Mucosa of descending colon (tissue), 3 donors: Measurements from ENCODE around the gene CCR8. TPM values are rescaled to one million over a fixed set of nuclear protein-coding genes. Genes with fewer than 3 reads are reported as not detected.

ENCODE experiments used
- ATAC-seq: fragments of 200-7000 bp; cut with Tn5 transposase; one replicate; pipeline ENCODE4 v1.9.1; 2020; ENCODE audit warnings: mild to moderate bottlenecking, moderate library complexity
- DNase-seq, 3 donors: peaks; one replicate each; pipeline ENCODE4 v3.0.0-alpha.2; 2020
- H3K36me3 ChIP-seq: fragments of 200-600 bp; one replicate; pipeline ENCODE4 v1.8.0; 2021; ENCODE audit warnings: low read depth, mild to moderate bottlenecking
- H3K4me1 ChIP-seq: fragments of 200-600 bp; one replicate; pipeline ENCODE4 v1.8.0; 2021; ENCODE audit warnings: low read depth, mild to moderate bottlenecking
- H3K4me3 ChIP-seq: fragments of 200-600 bp; one replicate; pipeline ENCODE4 v1.8.0; 2021; ENCODE audit warnings: mild to moderate bottlenecking
- H3K9me3 ChIP-seq: fragments of 200-600 bp; one replicate; pipeline ENCODE4 v1.8.0; 2021; ENCODE audit warnings: mild to moderate bottlenecking
- intact Hi-C, 2 donors: fragments of 100-400 bp; cut with DNase I in 1 of 2; cut with micrococcal nuclease in 1 of 2; formaldehyde crosslinking; loops; one replicate each; pipeline versions ENCODE4 v1.11.0 to v1.11.1; 2022; cut with DNase I, micrococcal nuclease
- long read RNA-seq, 2 donors: library from polyadenylated mRNA; unstranded; transcript quantifications; one replicate each; pipeline ENCODE4 v2.0.0, GENCODE V29; 2019 to 2021
- total RNA-seq, 3 donors: library from RNA; stranded (reverse); fragmentation: NEBNext Ultra II Directional in 2 of 3; extraction: Animal tissue kit (Norgen Biotek cat#: 25700) in 2 of 3; gene quantifications; one replicate each; pipeline versions ENCODE4 v1.2.1 to v1.2.4, GENCODE V29; 2021 to 2023
- TF ChIP-seq, protein P1 (sequence below): fragments of 200-600 bp; IDR thresholded peaks from one replicate; pipeline ENCODE4 v1.8.0; 2022; ENCODE audit warnings: antibody characterized with exemption, mild to moderate bottlenecking
- donor health status: DM: no; HTN: no; CAD: no; lungs with moderate emphysema.
- donor health status: DM: no; HTN: no; CAD: no.
- donor health status: DM: no; HTN: yes; CAD: no.

CCR8 gene, protein sequence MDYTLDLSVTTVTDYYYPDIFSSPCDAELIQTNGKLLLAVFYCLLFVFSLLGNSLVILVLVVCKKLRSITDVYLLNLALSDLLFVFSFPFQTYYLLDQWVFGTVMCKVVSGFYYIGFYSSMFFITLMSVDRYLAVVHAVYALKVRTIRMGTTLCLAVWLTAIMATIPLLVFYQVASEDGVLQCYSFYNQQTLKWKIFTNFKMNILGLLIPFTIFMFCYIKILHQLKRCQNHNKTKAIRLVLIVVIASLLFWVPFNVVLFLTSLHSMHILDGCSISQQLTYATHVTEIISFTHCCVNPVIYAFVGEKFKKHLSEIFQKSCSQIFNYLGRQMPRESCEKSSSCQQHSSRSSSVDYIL
- under 1 TPM in 1 of 3 donors, not detected in 2; 0.36 TPM for total RNA-seq
- long read RNA-seq, donor 1 = 0 reads
- long read RNA-seq, donor 2 = 0 reads

DNA sequence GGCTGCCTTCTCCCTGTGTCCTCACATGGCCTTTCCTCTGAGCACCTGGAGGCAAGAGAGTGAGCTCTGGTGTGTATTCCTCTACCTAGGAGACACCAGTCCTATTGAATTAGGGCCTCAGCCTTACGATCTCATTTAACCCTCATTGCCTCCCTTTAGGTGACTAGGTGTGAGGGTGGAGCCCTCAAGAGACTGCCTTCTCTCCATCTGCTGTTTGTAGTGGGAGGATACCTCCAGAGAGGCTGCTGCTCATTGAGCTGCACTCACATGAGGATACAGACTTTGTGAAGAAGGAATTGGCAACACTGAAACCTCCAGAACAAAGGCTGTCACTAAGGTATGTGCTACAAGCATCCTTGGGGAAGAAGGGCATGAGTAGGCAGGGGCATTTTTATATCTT, at the start of gene CCR8:
CCR8 (plus strand) TSS at position 217 of the 400 bp plus-strand sequence. CDS start 2,623 bp downstream, outside the sequence.
- TF ChIP-seq, protein P1, sequence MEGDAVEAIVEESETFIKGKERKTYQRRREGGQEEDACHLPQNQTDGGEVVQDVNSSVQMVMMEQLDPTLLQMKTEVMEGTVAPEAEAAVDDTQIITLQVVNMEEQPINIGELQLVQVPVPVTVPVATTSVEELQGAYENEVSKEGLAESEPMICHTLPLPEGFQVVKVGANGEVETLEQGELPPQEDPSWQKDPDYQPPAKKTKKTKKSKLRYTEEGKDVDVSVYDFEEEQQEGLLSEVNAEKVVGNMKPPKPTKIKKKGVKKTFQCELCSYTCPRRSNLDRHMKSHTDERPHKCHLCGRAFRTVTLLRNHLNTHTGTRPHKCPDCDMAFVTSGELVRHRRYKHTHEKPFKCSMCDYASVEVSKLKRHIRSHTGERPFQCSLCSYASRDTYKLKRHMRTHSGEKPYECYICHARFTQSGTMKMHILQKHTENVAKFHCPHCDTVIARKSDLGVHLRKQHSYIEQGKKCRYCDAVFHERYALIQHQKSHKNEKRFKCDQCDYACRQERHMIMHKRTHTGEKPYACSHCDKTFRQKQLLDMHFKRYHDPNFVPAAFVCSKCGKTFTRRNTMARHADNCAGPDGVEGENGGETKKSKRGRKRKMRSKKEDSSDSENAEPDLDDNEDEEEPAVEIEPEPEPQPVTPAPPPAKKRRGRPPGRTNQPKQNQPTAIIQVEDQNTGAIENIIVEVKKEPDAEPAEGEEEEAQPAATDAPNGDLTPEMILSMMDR = no peak
- Histone ChIP-seq H3K4me1 (no peaks in the 10 kb centered on the region), H3K36me3 (no peaks in the 10 kb centered on the region), H3K9me3 (no peaks in the 10 kb centered on the region), H3K4me3 (no peak within 1 kb of the TSS)
- DNase-seq (no peak), ATAC-seq (peak; percentile 72)
- intact Hi-C loops = no loop called here

DNA sequence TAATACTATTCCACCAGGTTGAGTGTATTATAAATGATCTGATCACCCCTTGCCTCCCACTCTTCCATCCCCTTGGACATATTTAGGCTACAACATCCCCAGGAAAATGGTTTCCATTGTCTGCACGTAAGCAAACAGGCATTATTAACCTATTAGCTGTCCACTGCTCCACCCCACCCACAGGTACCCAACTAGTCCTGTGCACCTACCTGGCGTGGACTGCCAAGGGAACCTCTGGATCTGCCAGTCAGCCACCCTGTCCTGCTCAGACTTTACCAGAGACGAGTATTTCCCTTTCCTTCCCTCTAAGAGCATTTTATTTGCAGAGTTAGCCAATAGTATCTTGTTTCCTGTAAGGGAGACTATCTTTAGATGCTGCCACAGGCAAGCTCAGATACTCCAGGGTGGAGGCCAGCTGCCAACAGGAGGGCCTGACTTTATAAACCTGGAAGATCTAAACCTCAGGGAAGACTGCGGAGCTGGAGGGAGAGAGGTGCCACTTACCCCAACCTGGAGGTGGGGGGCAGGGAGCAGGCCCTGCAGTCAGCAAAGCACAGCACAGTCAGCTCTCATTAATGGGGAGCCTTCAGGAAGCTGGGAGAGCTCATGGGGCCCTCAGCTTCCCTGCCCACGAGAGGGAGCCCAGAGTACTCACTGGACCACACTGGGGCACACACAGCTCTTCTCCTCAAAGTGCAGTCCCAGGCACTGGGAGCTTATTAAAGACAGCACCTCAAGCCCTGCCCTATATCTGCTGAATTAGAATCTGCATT, 49.6 kb upstream of the CCR8 start, which contains the start of gene CX3CR1:
CX3CR1 (minus strand) TSS at position 292 of the 773 bp plus-strand sequence. CDS start 13,527 bp downstream, outside the sequence.
- H3K4me1 ChIP-seq = no peaks in the 10 kb centered on the region
- H3K4me3 ChIP-seq = no peak within 1 kb of the TSS
- intact Hi-C loops = loop anchor here in 1 of 2 donors (10.0 kb wide), 1 partner anchor 155 kb away; no protein-coding TSS in a partner anchor
- DNase-seq = no peak
- no peaks in the 10 kb centered on the region for H3K36me3 ChIP-seq
- no peak for ATAC-seq
- TF ChIP-seq, protein P1 = no peak
- H3K9me3 ChIP-seq = no peaks in the 10 kb centered on the region

DNA sequence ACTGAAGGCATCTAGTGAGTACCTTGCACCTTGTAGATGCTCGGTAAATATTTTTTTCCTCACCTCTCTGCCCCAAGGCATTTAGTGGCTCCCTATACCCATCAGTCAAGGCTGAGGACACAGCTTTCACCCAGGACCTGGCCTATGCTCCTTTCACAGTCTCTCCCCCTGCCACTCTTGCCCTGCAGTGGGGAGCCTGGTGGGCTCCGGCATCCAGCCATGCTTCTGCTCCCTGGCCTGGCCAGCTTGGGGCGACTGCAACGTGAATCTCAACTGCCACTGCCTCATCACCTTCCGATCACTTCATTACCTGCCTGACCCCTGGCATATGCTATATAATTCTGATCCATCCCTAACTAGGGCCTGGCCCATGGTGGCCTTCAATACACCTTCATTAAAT, 48.9 kb upstream of the CCR8 start:
- ATAC-seq = no peak
- TF ChIP-seq, protein P1 = no peak
- no peak overlapping the region for H3K4me3 ChIP-seq
- H3K9me3 ChIP-seq = no peaks in the 10 kb centered on the region
- intact Hi-C loops = loop anchor here in 1 of 2 donors (10.0 kb wide), 1 partner anchor 156 kb away; no protein-coding TSS in a partner anchor
- no peaks in the 10 kb centered on the region for H3K36me3 ChIP-seq
- H3K4me1 ChIP-seq = no peaks in the 10 kb centered on the region
- DNase-seq = no peak

DNA sequence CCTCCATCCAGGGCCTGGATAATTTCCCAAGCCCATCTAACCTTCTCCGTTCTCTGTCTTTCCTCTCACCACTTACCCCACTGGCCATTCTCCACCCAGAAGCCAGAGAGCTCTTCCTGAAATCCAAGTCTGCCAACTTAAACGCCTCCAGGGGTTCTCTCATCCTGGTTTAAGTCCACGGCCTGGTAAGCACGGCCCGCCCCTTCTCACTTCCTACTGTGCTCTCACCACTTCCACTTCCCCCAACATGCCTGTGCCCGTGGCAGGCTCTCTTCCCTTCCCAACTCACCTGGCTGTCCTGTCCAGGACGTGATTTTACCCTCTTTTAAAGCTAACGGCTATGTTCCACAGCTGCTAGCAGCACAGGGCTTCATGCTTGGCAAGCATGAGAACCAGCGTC, 48.0 kb upstream of the CCR8 start:
- TF ChIP-seq, protein P1 = no peak
- DNase-seq (no peak), ATAC-seq (no peak)
- Histone ChIP-seq H3K4me3 (no peak overlapping the region), H3K4me1 (no peaks in the 10 kb centered on the region), H3K36me3 (no peaks in the 10 kb centered on the region), H3K9me3 (no peaks in the 10 kb centered on the region)
- intact Hi-C loops = loop anchor here in 1 of 2 donors (10.0 kb wide), 1 partner anchor 157 kb away; no protein-coding TSS in a partner anchor

DNA sequence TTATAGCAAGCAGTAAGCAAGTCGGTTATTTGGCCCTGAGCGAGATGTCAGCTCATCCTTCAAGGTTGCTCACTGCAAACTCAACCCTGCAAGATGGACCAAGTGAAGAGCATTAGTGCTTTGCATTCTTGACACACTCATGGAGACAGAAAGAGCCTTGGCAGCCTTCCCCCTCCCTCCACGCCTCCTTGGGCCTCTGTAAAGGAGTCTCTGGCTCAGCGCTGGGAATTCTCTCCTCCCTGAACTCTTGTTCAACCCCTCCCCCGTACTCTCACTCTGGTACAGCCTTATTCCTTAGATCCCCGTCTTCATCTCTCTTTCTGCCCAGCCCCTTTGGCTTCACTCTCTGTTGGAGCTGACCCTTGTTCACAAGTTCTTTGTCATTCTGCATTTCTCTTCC, 47.5 kb upstream of the CCR8 start:
- Histone ChIP-seq H3K4me3 (no peak overlapping the region), H3K9me3 (no peaks in the 10 kb centered on the region), H3K36me3 (no peaks in the 10 kb centered on the region), H3K4me1 (no peaks in the 10 kb centered on the region)
- TF ChIP-seq, protein P1 = no peak
- ATAC-seq (no peak), DNase-seq (no peak)
- intact Hi-C loops = loop anchor here in 1 of 2 donors (10.0 kb wide), 1 partner anchor 157 kb away; no protein-coding TSS in a partner anchor
